ENCODE measurements around the gene PSG5.
"Not testable (repeated sequence)": the region's sequence is repeated elsewhere in the genome, so short reads cannot be mapped to it uniquely, and the experiment has no call there.

Gene PSG5

DNA sequence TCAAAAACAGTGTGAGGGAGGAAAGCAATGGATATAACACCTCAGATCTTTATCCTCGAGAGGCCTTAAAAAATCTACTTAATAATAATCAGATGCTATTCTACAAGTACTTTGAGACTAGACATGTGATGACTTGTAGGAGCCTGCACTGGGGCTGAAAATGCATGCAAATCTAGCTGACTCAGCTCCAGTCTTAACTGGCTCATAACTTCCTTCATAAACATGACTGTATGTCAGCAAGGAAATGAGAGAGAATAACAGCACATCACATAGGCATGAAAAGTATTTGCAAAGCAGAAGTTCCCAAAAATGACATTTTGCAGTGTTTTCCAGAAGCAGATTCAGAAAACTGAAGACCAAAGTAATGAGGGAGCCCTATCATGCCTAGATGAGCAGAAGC lies 38.1 kb downstream of the PSG5 start:
- TF ChIP-seq, protein P1, sequence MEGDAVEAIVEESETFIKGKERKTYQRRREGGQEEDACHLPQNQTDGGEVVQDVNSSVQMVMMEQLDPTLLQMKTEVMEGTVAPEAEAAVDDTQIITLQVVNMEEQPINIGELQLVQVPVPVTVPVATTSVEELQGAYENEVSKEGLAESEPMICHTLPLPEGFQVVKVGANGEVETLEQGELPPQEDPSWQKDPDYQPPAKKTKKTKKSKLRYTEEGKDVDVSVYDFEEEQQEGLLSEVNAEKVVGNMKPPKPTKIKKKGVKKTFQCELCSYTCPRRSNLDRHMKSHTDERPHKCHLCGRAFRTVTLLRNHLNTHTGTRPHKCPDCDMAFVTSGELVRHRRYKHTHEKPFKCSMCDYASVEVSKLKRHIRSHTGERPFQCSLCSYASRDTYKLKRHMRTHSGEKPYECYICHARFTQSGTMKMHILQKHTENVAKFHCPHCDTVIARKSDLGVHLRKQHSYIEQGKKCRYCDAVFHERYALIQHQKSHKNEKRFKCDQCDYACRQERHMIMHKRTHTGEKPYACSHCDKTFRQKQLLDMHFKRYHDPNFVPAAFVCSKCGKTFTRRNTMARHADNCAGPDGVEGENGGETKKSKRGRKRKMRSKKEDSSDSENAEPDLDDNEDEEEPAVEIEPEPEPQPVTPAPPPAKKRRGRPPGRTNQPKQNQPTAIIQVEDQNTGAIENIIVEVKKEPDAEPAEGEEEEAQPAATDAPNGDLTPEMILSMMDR (IDR thresholded peaks at IDR 0.05; ENCODE audit: low read depth, low read length) = no peak
- no peak overlapping the region for H3K4me3 ChIP-seq (ENCODE audit: low read depth, low read length)

DNA sequence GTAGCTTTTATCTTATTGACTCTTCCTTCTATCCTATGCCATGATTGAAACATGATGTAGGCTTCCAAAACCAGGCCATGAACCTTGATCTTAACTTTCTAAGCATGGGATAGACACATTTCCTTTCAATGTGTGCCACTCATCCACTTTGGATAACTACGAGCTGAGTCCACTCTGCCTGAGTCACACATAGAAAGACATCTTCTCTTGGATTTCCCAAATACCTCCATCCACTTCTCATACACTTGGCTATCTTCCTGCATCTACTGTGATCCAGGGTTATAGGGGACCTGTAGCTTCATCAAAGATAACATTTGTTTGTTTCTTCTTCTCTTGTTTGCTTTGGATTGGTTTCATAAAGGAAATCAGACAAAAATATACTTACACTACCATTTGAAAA lies 44.6 kb downstream of the PSG5 start:
- H3K4me3 ChIP-seq (ENCODE audit: low read depth, low read length) = not testable (repeated sequence)

DNA sequence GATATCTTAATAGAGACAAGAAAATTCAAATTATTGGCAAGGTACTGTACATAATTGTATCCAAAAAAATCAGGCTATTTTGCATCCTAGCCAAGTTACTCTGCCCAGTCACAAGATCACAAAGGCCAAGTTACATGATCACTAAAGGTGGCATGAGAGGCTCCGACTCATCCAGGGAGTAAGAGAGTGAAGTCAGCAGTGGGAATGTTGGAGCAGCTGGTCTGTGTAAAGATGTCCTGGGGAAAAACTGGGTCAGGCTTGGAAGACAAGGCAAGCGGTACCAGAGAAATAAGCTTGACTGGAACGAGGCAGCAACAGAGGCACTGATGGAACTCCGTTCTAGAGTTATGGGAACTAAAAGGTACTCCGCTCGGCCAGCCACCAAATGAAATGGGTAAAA lies 53.6 kb downstream of the PSG5 start:
- H3K4me3 ChIP-seq (ENCODE audit: low read depth, low read length) = no peak overlapping the region
- TF ChIP-seq, protein P1 (IDR thresholded peaks at IDR 0.05; ENCODE audit: low read depth, low read length) = no peak

DNA sequence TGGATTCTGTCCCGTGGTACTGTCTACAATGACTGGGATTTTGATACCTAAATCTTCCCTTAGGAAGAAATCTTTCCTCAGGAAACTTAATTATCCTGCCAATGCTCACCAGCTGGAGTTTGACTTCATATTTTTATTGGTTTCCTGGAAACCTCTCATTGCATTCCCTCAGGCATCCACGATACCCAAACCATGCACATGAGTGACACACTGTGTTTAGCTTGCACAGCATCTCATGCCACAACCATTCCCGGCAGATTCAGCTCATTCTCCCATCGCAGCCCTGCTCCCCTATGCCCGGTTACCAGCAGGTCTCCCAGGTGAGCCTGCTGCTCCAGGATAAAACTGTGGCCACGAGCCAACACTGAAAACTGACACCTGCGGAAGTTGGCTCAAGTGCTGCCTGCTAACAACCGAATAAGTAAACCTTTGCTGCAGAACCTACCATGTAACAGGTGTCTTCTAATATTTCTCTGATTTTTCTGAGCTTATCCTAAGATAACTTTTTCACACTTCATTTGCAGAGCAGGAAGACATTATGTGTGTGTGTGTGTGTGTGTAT lies 55.0 kb downstream of the PSG5 start:
- H3K4me3 ChIP-seq (ENCODE audit: low read depth, low read length) = not testable (repeated sequence)

DNA sequence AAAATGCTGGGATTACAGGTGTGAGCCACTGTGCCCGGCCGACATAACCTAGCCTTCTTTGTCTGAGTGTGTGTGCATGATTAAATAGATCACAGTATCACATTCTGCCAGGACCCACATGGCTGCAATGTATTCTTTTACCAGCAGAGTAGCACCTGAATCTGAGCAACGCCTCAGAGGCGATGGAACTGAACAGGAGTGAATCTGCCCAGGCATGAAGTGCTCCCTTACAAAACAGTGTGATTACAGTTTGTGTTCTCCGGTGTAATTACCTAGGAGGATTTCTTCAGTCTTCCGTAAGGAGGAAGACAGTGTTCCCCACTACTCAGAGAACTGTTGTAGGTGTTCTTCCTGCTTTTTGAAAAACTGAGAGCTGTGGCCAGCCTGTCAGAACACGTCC lies 57.1 kb downstream of the PSG5 start:
- not testable (repeated sequence) for H3K4me3 ChIP-seq (ENCODE audit: low read depth, low read length)

DNA sequence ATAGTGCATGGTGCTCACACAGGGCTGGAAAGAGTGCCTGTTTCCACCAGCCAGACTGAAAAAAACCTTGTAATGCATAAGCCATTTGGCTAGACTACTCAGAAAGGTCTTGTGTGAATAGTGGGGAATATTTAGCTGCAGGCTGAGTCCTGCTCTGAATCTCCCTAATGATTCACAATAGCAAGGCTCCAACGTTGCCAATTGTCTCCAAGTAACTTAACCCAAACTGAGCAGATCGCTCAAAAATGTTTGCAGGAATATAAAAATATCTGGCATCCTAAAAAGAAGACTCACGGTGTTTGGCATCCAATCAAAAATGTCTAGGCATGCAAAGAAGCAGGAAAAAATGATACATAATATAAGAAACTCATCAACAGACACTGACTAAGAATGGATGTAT lies 59.0 kb downstream of the PSG5 start:
- not testable (repeated sequence) for H3K4me3 ChIP-seq (ENCODE audit: low read depth, low read length)

DNA sequence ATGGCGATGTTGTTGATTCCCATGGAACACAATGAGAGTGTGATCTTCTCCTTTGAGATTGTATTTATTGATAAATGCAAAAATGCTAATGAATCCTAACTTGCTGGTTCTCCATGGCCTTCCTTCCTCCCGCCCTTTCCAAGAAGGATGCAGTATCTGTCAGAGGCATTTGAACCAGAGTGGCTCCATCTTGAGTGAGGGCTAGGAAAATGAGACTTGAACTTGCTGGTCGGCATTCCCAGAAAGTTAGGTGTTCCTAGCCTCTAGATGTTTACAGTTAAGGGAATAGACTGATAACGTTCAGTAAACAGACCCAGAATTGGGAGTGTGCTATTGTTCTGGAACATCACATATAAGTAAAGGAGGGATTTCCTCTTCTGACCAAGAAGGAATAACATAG lies 59.6 kb downstream of the PSG5 start:
- TF ChIP-seq, protein P1 (IDR thresholded peaks at IDR 0.05; ENCODE audit: low read depth, low read length) = no peak
- no peak overlapping the region for H3K4me3 ChIP-seq (ENCODE audit: low read depth, low read length)

DNA sequence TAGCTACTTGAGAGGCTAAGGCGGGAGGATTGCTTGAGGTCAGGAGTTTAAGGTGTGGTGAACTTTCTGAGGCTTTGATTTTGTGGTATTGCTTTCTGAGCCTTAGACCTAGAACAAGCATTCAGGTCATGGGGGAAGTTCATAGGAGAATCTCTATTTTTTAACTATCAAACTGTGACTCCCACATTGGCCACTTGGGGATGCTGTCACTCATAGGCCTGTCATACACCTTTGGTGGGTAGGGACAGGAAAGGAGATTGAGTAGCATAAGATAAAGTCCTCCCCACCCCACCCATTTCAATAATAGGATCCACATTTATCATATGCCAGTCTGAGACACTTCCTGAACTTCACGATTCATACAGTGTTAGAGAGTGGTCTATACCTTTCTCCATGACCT lies 62.0 kb downstream of the PSG5 start:
- H3K4me3 ChIP-seq (ENCODE audit: low read depth, low read length) = no peak overlapping the region
- TF ChIP-seq, protein P1 (IDR thresholded peaks at IDR 0.05; ENCODE audit: low read depth, low read length) = 0 out of 2 replicates have a peak, but pooled peaks have one; percentile 3

DNA sequence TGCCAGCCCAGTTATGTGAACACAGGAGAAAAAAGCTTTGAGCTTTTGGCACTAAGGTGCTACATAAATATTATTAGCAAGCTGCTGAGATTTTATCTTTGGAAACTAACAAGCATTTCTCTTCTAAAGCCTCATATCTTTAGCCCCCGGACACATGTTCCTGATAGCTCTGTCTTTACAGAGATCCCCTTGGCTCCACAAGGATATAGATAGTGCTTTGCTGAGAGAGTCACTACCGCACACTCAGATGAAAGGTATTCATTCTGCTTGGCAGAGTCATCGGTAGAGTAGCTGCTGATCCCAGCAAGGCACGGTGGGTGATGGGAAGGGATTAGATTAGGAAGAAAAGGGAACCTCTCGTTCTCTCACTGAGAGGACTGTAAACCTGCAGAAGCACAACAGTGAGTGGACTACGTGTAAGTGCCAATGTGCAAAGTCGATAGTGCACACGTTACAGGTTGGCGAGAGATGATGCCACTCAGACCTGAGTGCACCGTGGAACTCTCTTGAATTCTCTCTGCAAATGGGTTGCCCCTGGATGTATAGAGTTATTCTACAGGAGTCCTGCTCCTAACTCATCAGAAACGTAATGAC lies 65.8 kb downstream of the PSG5 start:
- H3K4me3 ChIP-seq (ENCODE audit: low read depth, low read length) = peak overlapping the region; percentile 38

DNA sequence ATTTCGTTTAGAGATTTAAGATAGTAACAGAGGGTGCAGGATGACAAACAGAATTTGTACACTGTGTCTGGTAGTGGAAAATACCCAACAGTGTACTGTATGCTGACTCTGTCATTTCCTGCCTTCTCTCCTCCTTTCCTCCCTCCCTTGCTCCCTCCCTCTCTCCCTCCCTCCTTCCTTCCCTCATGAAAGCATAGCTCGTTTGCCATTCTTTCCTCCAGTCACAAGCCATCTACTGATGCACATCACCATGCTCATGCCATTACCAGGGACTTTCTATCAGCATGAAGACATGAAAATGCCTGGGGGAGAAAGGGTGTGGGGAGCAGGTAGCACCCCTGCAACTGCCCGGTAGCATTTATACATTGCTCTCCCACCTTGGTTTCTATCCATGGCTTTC lies 66.8 kb downstream of the PSG5 start:
- H3K4me3 ChIP-seq (ENCODE audit: low read depth, low read length) = not testable (repeated sequence)
